ENCODE results near the gene MOCOS.

MOCOS gene

GRCh38 chr18:36189486-36189885 lies 2.2 kb downstream of the MOCOS start:
- no peaks in the 10 kb centered on the region for H4K20me1 ChIP-seq (ENCODE audit: insufficient read depth, low read length)
- H3K4me1 ChIP-seq (ENCODE audit: insufficient read depth, low read length, severe bottlenecking): peaks cover 21% of the 10 kb centered on the region
- H3K36me3 ChIP-seq (ENCODE audit: insufficient read depth, low read length): no peaks in the 10 kb centered on the region
- H3F3A ChIP-seq (ENCODE audit: insufficient read depth, low read length): no peaks in the 10 kb centered on the region
- no peaks in the 10 kb centered on the region for H3K79me2 ChIP-seq (ENCODE audit: insufficient read depth, low read length)
- peaks cover 5% of the 10 kb centered on the region; the same call in 1 of the 2 replicates for H3K27me3 ChIP-seq (ENCODE audit: insufficient read depth, low read length)
- no peak overlapping the region for H2AFZ ChIP-seq (ENCODE audit: low read length)
- H3K27ac ChIP-seq (ENCODE audit: low read depth, low read length, poor library complexity, severe bottlenecking): no peak overlapping the region
- H3K4me2 ChIP-seq (ENCODE audit: low read length): no peak overlapping the region
- no peak overlapping the region for H3K4me3 ChIP-seq (ENCODE audit: low read depth, low read length, poor library complexity, severe bottlenecking)
- H3K9me3 ChIP-seq (ENCODE audit: low read length): no peaks in the 10 kb centered on the region
- H3K9ac ChIP-seq (ENCODE audit: low read length): no peak overlapping the region
- H3K9me2 ChIP-seq (ENCODE audit: low read depth, low read length): no peaks in the 10 kb centered on the region
- TF ChIP-seq, protein P1, sequence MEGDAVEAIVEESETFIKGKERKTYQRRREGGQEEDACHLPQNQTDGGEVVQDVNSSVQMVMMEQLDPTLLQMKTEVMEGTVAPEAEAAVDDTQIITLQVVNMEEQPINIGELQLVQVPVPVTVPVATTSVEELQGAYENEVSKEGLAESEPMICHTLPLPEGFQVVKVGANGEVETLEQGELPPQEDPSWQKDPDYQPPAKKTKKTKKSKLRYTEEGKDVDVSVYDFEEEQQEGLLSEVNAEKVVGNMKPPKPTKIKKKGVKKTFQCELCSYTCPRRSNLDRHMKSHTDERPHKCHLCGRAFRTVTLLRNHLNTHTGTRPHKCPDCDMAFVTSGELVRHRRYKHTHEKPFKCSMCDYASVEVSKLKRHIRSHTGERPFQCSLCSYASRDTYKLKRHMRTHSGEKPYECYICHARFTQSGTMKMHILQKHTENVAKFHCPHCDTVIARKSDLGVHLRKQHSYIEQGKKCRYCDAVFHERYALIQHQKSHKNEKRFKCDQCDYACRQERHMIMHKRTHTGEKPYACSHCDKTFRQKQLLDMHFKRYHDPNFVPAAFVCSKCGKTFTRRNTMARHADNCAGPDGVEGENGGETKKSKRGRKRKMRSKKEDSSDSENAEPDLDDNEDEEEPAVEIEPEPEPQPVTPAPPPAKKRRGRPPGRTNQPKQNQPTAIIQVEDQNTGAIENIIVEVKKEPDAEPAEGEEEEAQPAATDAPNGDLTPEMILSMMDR (IDR thresholded peaks at IDR 0.05; ENCODE audit: low read length): no peak
- no peak for TF ChIP-seq EZH2 (IDR thresholded peaks at IDR 0.05; ENCODE audit: borderline replicate concordance, low read length)

- H3K27me3 ChIP-seq (ENCODE audit: insufficient read depth, low read length): peaks cover 5% of the 10 kb centered on the region; the same call in 1 of the 2 replicates
- peaks cover 21% of the 10 kb centered on the region for H3K4me1 ChIP-seq (ENCODE audit: insufficient read depth, low read length, severe bottlenecking)
- no peaks in the 10 kb centered on the region for H4K20me1 ChIP-seq (ENCODE audit: insufficient read depth, low read length)
- H3K4me3 ChIP-seq (ENCODE audit: low read depth, low read length, poor library complexity, severe bottlenecking): no peak overlapping the region
- H3K4me2 ChIP-seq (ENCODE audit: low read length): no peak overlapping the region
- H3K79me2 ChIP-seq (ENCODE audit: insufficient read depth, low read length): no peaks in the 10 kb centered on the region
- no peaks in the 10 kb centered on the region for H3K36me3 ChIP-seq (ENCODE audit: insufficient read depth, low read length)
- H2AFZ ChIP-seq (ENCODE audit: low read length): no peak overlapping the region
- no peak overlapping the region for H3K27ac ChIP-seq (ENCODE audit: low read depth, low read length, poor library complexity, severe bottlenecking)
- TF ChIP-seq EZH2 (IDR thresholded peaks at IDR 0.05; ENCODE audit: borderline replicate concordance, low read length): no peak
- TF ChIP-seq, protein P1 (IDR thresholded peaks at IDR 0.05; ENCODE audit: low read length): no peak
- no peaks in the 10 kb centered on the region for H3F3A ChIP-seq (ENCODE audit: insufficient read depth, low read length)
- H3K9me2 ChIP-seq (ENCODE audit: low read depth, low read length): no peaks in the 10 kb centered on the region
- no peaks in the 10 kb centered on the region for H3K9me3 ChIP-seq (ENCODE audit: low read length)
- no peak overlapping the region for H3K9ac ChIP-seq (ENCODE audit: low read length)
Measured at GRCh38 chr18:36191286-36191685, 4.0 kb downstream of the MOCOS start.

DNA sequence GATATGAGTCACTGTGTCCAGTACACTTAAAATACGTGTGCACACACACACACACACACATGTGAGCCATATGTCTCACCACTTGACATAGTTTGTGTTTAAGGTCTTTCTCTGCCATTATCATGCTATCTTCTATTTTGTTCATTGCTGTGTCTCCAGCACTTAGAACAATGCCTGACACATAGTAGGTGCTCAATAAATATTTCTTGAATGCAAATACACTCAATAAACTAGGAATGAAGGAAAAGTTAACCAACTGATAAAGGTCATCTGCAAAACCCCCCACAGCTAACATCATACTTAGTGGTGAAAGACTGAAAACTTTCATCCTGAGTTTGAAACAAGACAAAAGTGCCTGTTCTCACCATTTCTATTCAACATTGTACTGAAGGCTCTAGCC lies 4.4 kb downstream of the MOCOS start:
- peaks cover 5% of the 10 kb centered on the region; the same call in 1 of the 2 replicates for H3K27me3 ChIP-seq (ENCODE audit: insufficient read depth, low read length)
- no peaks in the 10 kb centered on the region for H3F3A ChIP-seq (ENCODE audit: insufficient read depth, low read length)
- H3K9me2 ChIP-seq (ENCODE audit: low read depth, low read length): no peaks in the 10 kb centered on the region
- no peak overlapping the region for H3K9ac ChIP-seq (ENCODE audit: low read length)
- no peak overlapping the region for H2AFZ ChIP-seq (ENCODE audit: low read length)
- peaks cover 19% of the 10 kb centered on the region for H3K4me1 ChIP-seq (ENCODE audit: insufficient read depth, low read length, severe bottlenecking)
- no peaks in the 10 kb centered on the region for H3K36me3 ChIP-seq (ENCODE audit: insufficient read depth, low read length)
- H3K27ac ChIP-seq (ENCODE audit: low read depth, low read length, poor library complexity, severe bottlenecking): no peak overlapping the region
- H3K4me2 ChIP-seq (ENCODE audit: low read length): no peak overlapping the region
- H3K79me2 ChIP-seq (ENCODE audit: insufficient read depth, low read length): no peaks in the 10 kb centered on the region
- TF ChIP-seq, protein P1 (IDR thresholded peaks at IDR 0.05; ENCODE audit: low read length): no peak
- TF ChIP-seq EZH2 (IDR thresholded peaks at IDR 0.05; ENCODE audit: borderline replicate concordance, low read length): no peak
- H4K20me1 ChIP-seq (ENCODE audit: insufficient read depth, low read length): no peaks in the 10 kb centered on the region
- H3K9me3 ChIP-seq (ENCODE audit: low read length): no peaks in the 10 kb centered on the region
- no peak overlapping the region for H3K4me3 ChIP-seq (ENCODE audit: low read depth, low read length, poor library complexity, severe bottlenecking)

Measured in OCI-LY1 (cell line).